Measurements from ENCODE around the gene MKLN1.

DNA sequence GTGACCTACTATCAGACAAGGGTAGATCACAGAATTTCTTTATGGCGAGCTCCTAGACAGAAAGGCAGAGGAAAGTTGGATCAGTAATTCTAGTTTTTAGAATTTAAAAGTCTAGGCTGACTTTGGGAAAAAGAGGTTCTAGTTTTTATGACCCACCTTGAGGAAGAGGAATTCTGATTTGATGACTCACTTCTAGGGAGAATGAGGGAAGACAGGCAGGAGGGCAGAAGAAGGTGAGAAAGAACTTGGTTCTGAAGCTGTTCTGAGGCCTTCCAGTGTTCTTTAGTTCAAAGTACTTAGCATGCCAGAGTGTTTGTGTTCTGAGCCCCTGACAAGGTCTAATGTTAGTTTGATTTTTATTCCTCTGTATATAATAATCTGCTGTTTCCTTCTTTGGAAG is 131.6 kb downstream of the MKLN1 start:
- TF ChIP-seq, protein P1, sequence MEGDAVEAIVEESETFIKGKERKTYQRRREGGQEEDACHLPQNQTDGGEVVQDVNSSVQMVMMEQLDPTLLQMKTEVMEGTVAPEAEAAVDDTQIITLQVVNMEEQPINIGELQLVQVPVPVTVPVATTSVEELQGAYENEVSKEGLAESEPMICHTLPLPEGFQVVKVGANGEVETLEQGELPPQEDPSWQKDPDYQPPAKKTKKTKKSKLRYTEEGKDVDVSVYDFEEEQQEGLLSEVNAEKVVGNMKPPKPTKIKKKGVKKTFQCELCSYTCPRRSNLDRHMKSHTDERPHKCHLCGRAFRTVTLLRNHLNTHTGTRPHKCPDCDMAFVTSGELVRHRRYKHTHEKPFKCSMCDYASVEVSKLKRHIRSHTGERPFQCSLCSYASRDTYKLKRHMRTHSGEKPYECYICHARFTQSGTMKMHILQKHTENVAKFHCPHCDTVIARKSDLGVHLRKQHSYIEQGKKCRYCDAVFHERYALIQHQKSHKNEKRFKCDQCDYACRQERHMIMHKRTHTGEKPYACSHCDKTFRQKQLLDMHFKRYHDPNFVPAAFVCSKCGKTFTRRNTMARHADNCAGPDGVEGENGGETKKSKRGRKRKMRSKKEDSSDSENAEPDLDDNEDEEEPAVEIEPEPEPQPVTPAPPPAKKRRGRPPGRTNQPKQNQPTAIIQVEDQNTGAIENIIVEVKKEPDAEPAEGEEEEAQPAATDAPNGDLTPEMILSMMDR (IDR thresholded peaks at IDR 0.05; ENCODE audit: low read length) = no peak
- no peak for TF ChIP-seq EZH2 (IDR thresholded peaks at IDR 0.05; ENCODE audit: borderline replicate concordance, low read length)

Measured in OCI-LY1 (cell line).